Measurements from ENCODE around the gene GLYR1. TPM values are rescaled to one million over a fixed set of nuclear protein-coding genes. Genes with fewer than 3 reads are reported as not detected.

The GLYR1 gene
- total and polyA plus RNA-seq, 10 of the 15 experiments (the other 5 are each of a cell fraction or from before 2014, with no cell fraction given), result 7.3 to 90.2 (median 57.2) TPM

GRCh38 chr16:4766875-4767628, 80.0 kb downstream of the GLYR1 start, which contains the start of gene ZNF500 (continued):
- no peak for TF ChIP-seq MYB (IDR thresholded peaks at IDR 0.05; ENCODE audit: borderline replicate concordance, low read depth, low read length)
- peak; percentile 97 for TF ChIP-seq CBFB (IDR thresholded peaks at IDR 0.05; ENCODE audit: low read depth)
- no peak for TF ChIP-seq YBX1 (IDR thresholded peaks at IDR 0.05)
- no peak for TF ChIP-seq CEBPZ (IDR thresholded peaks at IDR 0.05; ENCODE audit: low read depth, low read length)
- TF ChIP-seq GATAD2B (conservative IDR thresholded peaks at IDR 0.05; ENCODE audit: low read depth), result peak; percentile 97
- TF ChIP-seq REST (IDR thresholded peaks at IDR 0.05; ENCODE audit: low read depth, low read length), result no peak
- TF ChIP-seq IRF3 (IDR thresholded peaks at IDR 0.05), result peak; percentile 29; the same call in 1 of the 2 replicates
- peak; percentile 70 for TF ChIP-seq YY1 (IDR thresholded peaks at IDR 0.05; ENCODE audit: low read depth, low read length)
- TF ChIP-seq PKNOX1 (IDR thresholded peaks at IDR 0.05), result no peak
- TF ChIP-seq, protein P1, sequence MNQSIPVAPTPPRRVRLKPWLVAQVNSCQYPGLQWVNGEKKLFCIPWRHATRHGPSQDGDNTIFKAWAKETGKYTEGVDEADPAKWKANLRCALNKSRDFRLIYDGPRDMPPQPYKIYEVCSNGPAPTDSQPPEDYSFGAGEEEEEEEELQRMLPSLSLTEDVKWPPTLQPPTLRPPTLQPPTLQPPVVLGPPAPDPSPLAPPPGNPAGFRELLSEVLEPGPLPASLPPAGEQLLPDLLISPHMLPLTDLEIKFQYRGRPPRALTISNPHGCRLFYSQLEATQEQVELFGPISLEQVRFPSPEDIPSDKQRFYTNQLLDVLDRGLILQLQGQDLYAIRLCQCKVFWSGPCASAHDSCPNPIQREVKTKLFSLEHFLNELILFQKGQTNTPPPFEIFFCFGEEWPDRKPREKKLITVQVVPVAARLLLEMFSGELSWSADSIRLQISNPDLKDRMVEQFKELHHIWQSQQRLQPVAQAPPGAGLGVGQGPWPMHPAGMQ (IDR thresholded peaks at IDR 0.05; ENCODE audit: borderline replicate concordance), result no peak
- TF ChIP-seq TCF12 (IDR thresholded peaks at IDR 0.05; ENCODE audit: low read depth, low read length), result 0 out of 2 replicates have a peak, but pooled peaks have one; percentile 11
- no peak for TF ChIP-seq BCL3 (IDR thresholded peaks at IDR 0.05; ENCODE audit: borderline replicate concordance, insufficient read depth, low read depth, low read length, poor library complexity, severe bottlenecking)
- TF ChIP-seq, protein P2, sequence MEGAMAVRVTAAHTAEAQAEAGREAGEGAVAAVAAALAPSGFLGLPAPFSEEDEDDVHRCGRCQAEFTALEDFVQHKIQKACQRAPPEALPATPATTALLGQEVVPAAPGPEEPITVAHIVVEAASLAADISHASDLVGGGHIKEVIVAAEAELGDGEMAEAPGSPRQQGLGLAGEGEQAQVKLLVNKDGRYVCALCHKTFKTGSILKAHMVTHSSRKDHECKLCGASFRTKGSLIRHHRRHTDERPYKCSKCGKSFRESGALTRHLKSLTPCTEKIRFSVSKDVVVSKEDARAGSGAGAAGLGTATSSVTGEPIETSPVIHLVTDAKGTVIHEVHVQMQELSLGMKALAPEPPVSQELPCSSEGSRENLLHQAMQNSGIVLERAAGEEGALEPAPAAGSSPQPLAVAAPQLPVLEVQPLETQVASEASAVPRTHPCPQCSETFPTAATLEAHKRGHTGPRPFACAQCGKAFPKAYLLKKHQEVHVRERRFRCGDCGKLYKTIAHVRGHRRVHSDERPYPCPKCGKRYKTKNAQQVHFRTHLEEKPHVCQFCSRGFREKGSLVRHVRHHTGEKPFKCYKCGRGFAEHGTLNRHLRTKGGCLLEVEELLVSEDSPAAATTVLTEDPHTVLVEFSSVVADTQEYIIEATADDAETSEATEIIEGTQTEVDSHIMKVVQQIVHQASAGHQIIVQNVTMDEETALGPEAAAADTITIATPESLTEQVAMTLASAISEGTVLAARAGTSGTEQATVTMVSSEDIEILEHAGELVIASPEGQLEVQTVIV (IDR thresholded peaks at IDR 0.05; ENCODE audit: borderline replicate concordance, partially characterized antibody), result no peak
- no peak for TF ChIP-seq HDAC2 (IDR thresholded peaks at IDR 0.05)
